ENCODE measurements around the gene SEC23B. TPM values are rescaled to one million over a fixed set of nuclear protein-coding genes. Genes with fewer than 3 reads are reported as not detected.
A peak's percentile ranks its signal among the peaks of the same experiment; 100 is the strongest.
"Not testable (repeated sequence)": the region's sequence is repeated elsewhere in the genome, so short reads cannot be mapped to it uniquely, and the experiment has no call there.

SEC23B gene
- 56.3 and 60.6 TPM in 2 replicates for total RNA-seq (2014; rRNA removed; shearing (Covaris generic))

GRCh38 chr20:18507218-18508191 lies at the start of gene SEC23B:
Gene SEC23B (plus strand): TSS chr20:18507940. CDS start chr20:18510836, 2,896 bp downstream.
- peak; percentile 97 for DNase-seq (ENCODE audit: low read depth)

GRCh38 chr20:18465536-18466200 lies 42.1 kb upstream of the SEC23B start:
- DNase-seq (ENCODE audit: low read depth): no peak

- no peak for DNase-seq (ENCODE audit: low read depth)
Measured at GRCh38 chr20:18466574-18466893, 41.2 kb upstream of the SEC23B start.

- DNase-seq (ENCODE audit: low read depth): peak; percentile 96
Measured at GRCh38 chr20:18466894-18467730, 40.6 kb upstream of the SEC23B start, which contains the start of the genes DZANK1 and POLR3F. Gene DZANK1 (minus strand): TSS chr20:18467030. CDS start chr20:18465358, 1,672 bp downstream. Gene POLR3F (plus strand): TSS chr20:18467390. CDS start chr20:18467507, 117 bp downstream.

- no peak for DNase-seq (ENCODE audit: low read depth)
Measured at GRCh38 chr20:18477218-18477617, 30.5 kb upstream of the SEC23B start.

- DNase-seq (ENCODE audit: low read depth): no peak
Measured at GRCh38 chr20:18477821-18478220, 29.9 kb upstream of the SEC23B start.

GRCh38 chr20:18481596-18481995 lies 26.1 kb upstream of the SEC23B start:
- no peak for DNase-seq (ENCODE audit: low read depth)

- no peak for DNase-seq (ENCODE audit: low read depth)
Measured at GRCh38 chr20:18488301-18488700, 19.4 kb upstream of the SEC23B start.

GRCh38 chr20:18496042-18496441 lies 11.7 kb upstream of the SEC23B start:
- DNase-seq (ENCODE audit: low read depth): no peak

GRCh38 chr20:18496740-18497592 lies 10.8 kb upstream of the SEC23B start, which contains the start of gene RBBP9:
Gene RBBP9 (minus strand): TSS chr20:18497225. CDS start chr20:18497167, 58 bp downstream.
- peak; percentile 86 for DNase-seq (ENCODE audit: low read depth)

GRCh38 chr20:18497603-18498002 lies 10.1 kb upstream of the SEC23B start:
- DNase-seq (ENCODE audit: low read depth): no peak

- not testable (repeated sequence) for DNase-seq (ENCODE audit: low read depth)
Measured at GRCh38 chr20:18501672-18502071, 6.1 kb upstream of the SEC23B start.

- DNase-seq (ENCODE audit: low read depth): no peak
Measured at GRCh38 chr20:18504479-18505060, 3.2 kb upstream of the SEC23B start.

- DNase-seq (ENCODE audit: low read depth): no peak
Measured at GRCh38 chr20:18506744-18507143, 996 bp upstream of the SEC23B start.

- no peak for DNase-seq (ENCODE audit: low read depth)
Measured at GRCh38 chr20:18511571-18511970, 3.8 kb downstream of the SEC23B start.

- DNase-seq (ENCODE audit: low read depth): no peak
Measured at GRCh38 chr20:18513208-18513607, 5.5 kb downstream of the SEC23B start.

- DNase-seq (ENCODE audit: low read depth): no peak
Measured at GRCh38 chr20:18514127-18514526, 6.4 kb downstream of the SEC23B start.

- no peak for DNase-seq (ENCODE audit: low read depth)
Measured at GRCh38 chr20:18515973-18516372, 8.2 kb downstream of the SEC23B start.

- not testable (repeated sequence) for DNase-seq (ENCODE audit: low read depth)
Measured at GRCh38 chr20:18522066-18522465, 14.3 kb downstream of the SEC23B start.

- no peak for DNase-seq (ENCODE audit: low read depth)
Measured at GRCh38 chr20:18523066-18523465, 15.3 kb downstream of the SEC23B start.

All from Daoy (cell line).